ENCODE measurements around the gene DHRSX.

- TF ChIP-seq GATA2 (IDR thresholded peaks at IDR 0.05; ENCODE audit: low read depth, low read length) = no peak
- TF ChIP-seq GATA3 (IDR thresholded peaks at IDR 0.05; ENCODE audit: low read depth, low read length) = no peak
These were observed 8.0 kb upstream of the DHRSX start for GRCh38 chrX:2508648-2509335.

Data from SH-SY5Y (cell line).